H1 (cell line): ENCODE data around the gene IKZF1. TPM values are rescaled to one million over a fixed set of nuclear protein-coding genes. Genes with fewer than 3 reads are reported as not detected.

Source experiments
- HDAC2 ChIP-seq, 2 experiments: fragments of 300-600 bp in 1 of 2; sonication (generic) in 1 of 2; IDR thresholded peaks; 2 replicates each; pipeline ENCODE4 v1.6.1; 2011 to 2012; ENCODE audit warnings: low read depth in 2 of 2, low read length in 2 of 2, mild to moderate bottlenecking in 2 of 2, moderate library complexity in 2 of 2, borderline replicate concordance in 1 of 2, inconsistent platforms in 1 of 2
- MAX ChIP-seq: IDR thresholded peaks from 2 replicates; pipeline ENCODE4 v1.6.1; 2012; ENCODE audit warnings: inconsistent platforms
- RAD21 ChIP-seq, 2 experiments: IDR thresholded peaks in 1 of 2; conservative IDR thresholded peaks in 1 of 2; 2 replicates each; pipeline ENCODE4 v1.6.1; 2011; ENCODE audit warnings: low read depth in 2 of 2, low read length in 2 of 2, improper control_type of control experiment in 1 of 2, inconsistent platforms in 1 of 2, mild to moderate bottlenecking in 1 of 2, moderate library complexity in 1 of 2
- RFX5 ChIP-seq: IDR thresholded peaks from 2 replicates; pipeline ENCODE4 v1.6.1; 2011; ENCODE audit warnings: low read depth, low read length, improper control_type of control experiment, borderline replicate concordance
- SP1 ChIP-seq: IDR thresholded peaks from 2 replicates; pipeline ENCODE4 v1.6.1; 2011; ENCODE audit warnings: low read depth, low read length
- SP2 ChIP-seq: IDR thresholded peaks from 2 replicates; pipeline ENCODE4 v1.6.1; 2012; ENCODE audit warnings: mild to moderate bottlenecking, low read length, inconsistent platforms
- TAF7 ChIP-seq: optimal IDR thresholded peaks from 2 replicates; pipeline ENCODE3; 2011; ENCODE audit warnings: low read depth, mild to moderate bottlenecking, inconsistent platforms, low read length, moderate library complexity, borderline replicate concordance
- TBP ChIP-seq: IDR thresholded peaks from 2 replicates; pipeline ENCODE4 v1.6.1; 2011; ENCODE audit warnings: low read depth, low read length, improper control_type of control experiment
- polyA plus RNA-seq, 7 experiments: library from polyadenylated mRNA; depleted of rRNA in 3 of 7; stranded (reverse) in 5 of 7; unstranded in 2 of 7; fragments of >200 nt in 5 of 7; fragments of 200-250 nt in 2 of 7; gene quantifications; 1 replicate in 5 of 7; 2 replicates in 1 of 7; 4 replicates in 1 of 7; pipeline versions ENCODE4 v1.2.1 to v1.2.3, GENCODE V29; 2011 to 2013; ENCODE audit warnings: missing spikeins in 2 of 7, mixed read lengths in 2 of 7
- total RNA-seq: library from RNA; stranded (reverse); fragmentation: NEBNext Ultra II Directional; extraction: Animal tissue kit (Norgen Biotek cat#: 25700); gene quantifications from 2 replicates; pipeline ENCODE4 v1.2.1, GENCODE V29; 2021

IKZF1 gene
- total and polyA plus RNA-seq, 2 of the 8 experiments (the other 6 are each of a cell fraction or from before 2014, with no cell fraction given) = 0.74 to 1.5 TPM

- TF ChIP-seq SP1 = no peak
- no peak for TF ChIP-seq HDAC2 (IDR thresholded peaks at IDR 0.05; ENCODE audit: borderline replicate concordance in 1 of 2, low read depth in 2 of 2, low read length in 2 of 2)
- no peak for TF ChIP-seq TBP
- no peak for TF ChIP-seq TAF7
- no peak for TF ChIP-seq SP2
- no peak for TF ChIP-seq RAD21 (IDR thresholded peaks at IDR 0.05 in 1 of 2, conservative IDR thresholded peaks at IDR 0.05 in 1 of 2; ENCODE audit: low read depth in 2 of 2, low read length in 2 of 2)
- no peak for TF ChIP-seq RFX5
- no peak for TF ChIP-seq MAX
- TF ChIP-seq, all 59 proteins: peak for 0
These were observed 26.2 kb downstream of the IKZF1 start (continued) for GRCh38 chr7:50330696-50331095.
